ENCODE data around the gene GATA1. TPM values are rescaled to one million over a fixed set of nuclear protein-coding genes. Genes with fewer than 3 reads are reported as not detected.
A peak's percentile ranks its signal among the peaks of the same experiment; 100 is the strongest.

Gene GATA1
- under 1 TPM; 0.40 to 0.74 (median 0.74) TPM for polyA plus RNA-seq (ENCODE audit: insufficient read length in 3 of 3)

GRCh38 chrX:48786341-48786800 is at the start of gene GATA1:
GATA1 (plus strand) TSS chrX:48786590; CDS start chrX:48791110, 4,520 bp downstream.
- DNase-seq (ENCODE audit: low read depth in 3 of 3, low spot score in 2 of 3), result no peak

- DNase-seq (ENCODE audit: low read depth in 3 of 3, low spot score in 2 of 3), result no peak
Observed at GRCh38 chrX:48736878-48737212, 49.5 kb upstream of the GATA1 start.

GRCh38 chrX:48737213-48737938 is 49.0 kb upstream of the GATA1 start:
- DNase-seq (ENCODE audit: low read depth in 3 of 3, low spot score in 2 of 3), result peak; percentile 77 to 88 (median 86)

GRCh38 chrX:48737940-48738339 is 48.5 kb upstream of the GATA1 start:
- DNase-seq (ENCODE audit: low read depth in 3 of 3, low spot score in 2 of 3), result no peak

- no peak for DNase-seq (ENCODE audit: low read depth in 3 of 3, low spot score in 2 of 3)
Observed at GRCh38 chrX:48741834-48742233, 44.6 kb upstream of the GATA1 start.

- DNase-seq (ENCODE audit: low read depth in 3 of 3, low spot score in 2 of 3), result no peak
Observed at GRCh38 chrX:48745222-48745621, 41.2 kb upstream of the GATA1 start.

GRCh38 chrX:48747415-48748016 is 38.9 kb upstream of the GATA1 start:
- no peak for DNase-seq (ENCODE audit: low read depth in 3 of 3, low spot score in 2 of 3)

- no peak for DNase-seq (ENCODE audit: low read depth in 3 of 3, low spot score in 2 of 3)
Observed at GRCh38 chrX:48749182-48749581, 37.2 kb upstream of the GATA1 start.

GRCh38 chrX:48751343-48751742 is 35.0 kb upstream of the GATA1 start:
- DNase-seq (ENCODE audit: low read depth in 3 of 3, low spot score in 2 of 3), result no peak

GRCh38 chrX:48752498-48752897 is 33.9 kb upstream of the GATA1 start:
- no peak for DNase-seq (ENCODE audit: low read depth in 3 of 3, low spot score in 2 of 3)

GRCh38 chrX:48753708-48754228 is 32.6 kb upstream of the GATA1 start:
- DNase-seq (ENCODE audit: low read depth in 3 of 3, low spot score in 2 of 3), result no peak

GRCh38 chrX:48754238-48754637 is 32.2 kb upstream of the GATA1 start:
- DNase-seq (ENCODE audit: low read depth in 3 of 3, low spot score in 2 of 3), result no peak

- DNase-seq (ENCODE audit: low read depth in 3 of 3, low spot score in 2 of 3), result peak in 2 of 3 donors; percentile 10 to 19
Observed at GRCh38 chrX:48761674-48762471, 24.5 kb upstream of the GATA1 start, which contains the start of gene GLOD5. GLOD5 (plus strand) TSS chrX:48761747; CDS start chrX:48761791, 44 bp downstream.

- no peak for DNase-seq (ENCODE audit: low read depth in 3 of 3, low spot score in 2 of 3)
Observed at GRCh38 chrX:48769230-48769629, 17.2 kb upstream of the GATA1 start.

- DNase-seq (ENCODE audit: low read depth in 3 of 3, low spot score in 2 of 3), result no peak
Observed at GRCh38 chrX:48770296-48770695, 16.1 kb upstream of the GATA1 start.

GRCh38 chrX:48772602-48773001 is 13.8 kb upstream of the GATA1 start:
- no peak for DNase-seq (ENCODE audit: low read depth in 3 of 3, low spot score in 2 of 3)

GRCh38 chrX:48776818-48777439 is 9.5 kb upstream of the GATA1 start:
- DNase-seq (ENCODE audit: low read depth in 3 of 3, low spot score in 2 of 3), result no peak

- DNase-seq (ENCODE audit: low read depth in 3 of 3, low spot score in 2 of 3), result no peak
Observed at GRCh38 chrX:48779399-48779798, 7.0 kb upstream of the GATA1 start.

GRCh38 chrX:48781705-48782104 is 4.7 kb upstream of the GATA1 start:
- no peak for DNase-seq (ENCODE audit: low read depth in 3 of 3, low spot score in 2 of 3)

- DNase-seq (ENCODE audit: low read depth in 3 of 3, low spot score in 2 of 3), result no peak
Observed at GRCh38 chrX:48782216-48782615, 4.2 kb upstream of the GATA1 start.

GRCh38 chrX:48782795-48783194 is 3.6 kb upstream of the GATA1 start:
- DNase-seq (ENCODE audit: low read depth in 3 of 3, low spot score in 2 of 3), result no peak

Measured in right renal cortex interstitium (tissue), 3 donors.